ENCODE results near the gene NES. TPM values are rescaled to one million over a fixed set of nuclear protein-coding genes. Genes with fewer than 3 reads are reported as not detected.

Gene NES
- total and polyA plus RNA-seq, 2 of the 8 experiments (the other 6 are each of a cell fraction or from before 2014, with no cell fraction given): 13.3 to 135 TPM

DNA sequence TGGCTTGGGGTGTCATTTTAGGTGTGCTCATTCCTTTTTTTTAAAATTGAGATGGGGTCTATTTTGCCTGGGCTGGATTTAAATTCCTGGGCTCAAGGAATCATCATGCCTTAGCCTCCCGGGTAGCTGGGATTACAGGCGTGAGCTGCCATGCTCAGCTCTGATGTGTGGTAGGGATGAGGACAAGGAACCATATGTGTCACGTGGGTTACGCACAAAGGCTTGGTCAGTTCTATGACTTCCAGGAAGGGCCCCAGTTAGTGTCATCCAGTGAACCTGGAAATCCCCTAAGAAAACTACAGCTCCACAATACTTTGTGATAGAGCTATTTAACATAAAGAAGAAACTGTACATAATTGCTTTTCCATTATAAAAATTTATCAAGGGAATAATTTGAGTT, 44.3 kb upstream of the NES start (continued):
- TF ChIP-seq, protein P1, sequence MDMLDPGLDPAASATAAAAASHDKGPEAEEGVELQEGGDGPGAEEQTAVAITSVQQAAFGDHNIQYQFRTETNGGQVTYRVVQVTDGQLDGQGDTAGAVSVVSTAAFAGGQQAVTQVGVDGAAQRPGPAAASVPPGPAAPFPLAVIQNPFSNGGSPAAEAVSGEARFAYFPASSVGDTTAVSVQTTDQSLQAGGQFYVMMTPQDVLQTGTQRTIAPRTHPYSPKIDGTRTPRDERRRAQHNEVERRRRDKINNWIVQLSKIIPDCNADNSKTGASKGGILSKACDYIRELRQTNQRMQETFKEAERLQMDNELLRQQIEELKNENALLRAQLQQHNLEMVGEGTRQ (IDR thresholded peaks at IDR 0.05; ENCODE audit: low read length): no peak
- TF ChIP-seq POU5F1 (IDR thresholded peaks at IDR 0.05; ENCODE audit: low read depth, low read length) (no peak), RBBP5 (IDR thresholded peaks at IDR 0.05; ENCODE audit: borderline replicate concordance, low read depth, low read length) (no peak), BCL11A (IDR thresholded peaks at IDR 0.05; ENCODE audit: low read depth in 2 of 2, low read length in 2 of 2) (no peak)
